NCI-H2081 treated with DMSO at 0.1 percent for 48 hours (cell line): ENCODE data around the gene MAPK12.
"Not testable (repeated sequence)": the region's sequence is repeated elsewhere in the genome, so short reads cannot be mapped to it uniquely, and the experiment has no call there.

Experiments
- DNase-seq: peaks from one replicate; lab custom pipeline; 2025; lab: John Stamatoyannopoulos, UW

The MAPK12 gene

DNA sequence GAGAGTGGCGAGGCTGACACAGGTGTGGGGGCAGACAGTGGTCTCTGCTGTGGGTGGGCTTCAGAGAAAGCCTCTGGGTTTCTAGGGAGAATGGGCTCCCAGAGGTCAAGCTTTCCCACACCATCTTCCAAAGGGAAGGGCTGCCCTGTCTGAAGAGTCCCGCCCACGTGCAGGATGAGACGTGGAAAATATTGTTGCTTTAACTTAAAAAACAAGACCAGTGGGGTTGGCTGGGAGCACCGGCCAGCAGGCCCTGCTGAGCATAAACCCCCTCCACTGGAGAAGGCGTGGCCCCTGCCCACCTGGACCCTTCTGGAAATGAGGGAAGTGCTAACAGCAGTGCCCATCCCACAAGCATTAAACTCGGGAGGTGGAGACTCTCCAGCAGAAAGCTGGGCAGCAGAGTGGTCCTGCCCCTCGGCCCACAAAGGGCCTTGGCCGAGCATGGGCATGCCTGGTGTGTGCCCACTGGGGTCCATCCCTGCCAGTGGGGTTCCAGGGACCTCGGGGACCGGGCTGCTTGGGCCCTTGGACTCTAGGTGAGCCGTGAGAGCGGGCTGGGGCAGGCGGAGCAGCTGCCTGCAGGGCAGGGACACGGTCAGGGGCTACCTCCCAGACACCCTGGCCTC lies 45.3 kb downstream of the MAPK12 start:
- no peak for DNase-seq

GRCh38 chr22:50215297-50216054 lies 46.0 kb downstream of the MAPK12 start:
- no peak for DNase-seq

DNA sequence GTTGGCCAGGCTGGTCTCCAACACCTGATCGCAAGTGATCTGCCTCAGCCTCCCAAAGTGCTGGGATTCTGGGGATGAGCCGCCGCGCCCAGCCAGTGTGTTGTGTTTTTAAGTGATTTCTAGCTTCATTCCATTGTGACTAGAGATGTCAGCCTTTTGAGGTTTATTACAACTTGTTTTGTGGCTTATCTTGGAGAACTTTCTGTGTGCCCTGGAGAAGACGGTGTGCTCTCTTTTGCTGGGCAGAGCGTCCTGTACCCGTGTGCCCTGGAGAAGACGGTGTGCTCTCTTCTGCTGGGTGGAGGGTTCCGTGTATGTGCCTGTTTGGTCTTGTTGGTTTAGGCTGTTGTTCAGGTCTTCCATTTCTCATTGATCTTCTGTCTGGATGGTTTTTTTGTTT lies 48.2 kb downstream of the MAPK12 start:
- DNase-seq: no peak

- no peak for DNase-seq
Measured at GRCh38 chr22:50211147-50211546, 50.3 kb downstream of the MAPK12 start.

DNA sequence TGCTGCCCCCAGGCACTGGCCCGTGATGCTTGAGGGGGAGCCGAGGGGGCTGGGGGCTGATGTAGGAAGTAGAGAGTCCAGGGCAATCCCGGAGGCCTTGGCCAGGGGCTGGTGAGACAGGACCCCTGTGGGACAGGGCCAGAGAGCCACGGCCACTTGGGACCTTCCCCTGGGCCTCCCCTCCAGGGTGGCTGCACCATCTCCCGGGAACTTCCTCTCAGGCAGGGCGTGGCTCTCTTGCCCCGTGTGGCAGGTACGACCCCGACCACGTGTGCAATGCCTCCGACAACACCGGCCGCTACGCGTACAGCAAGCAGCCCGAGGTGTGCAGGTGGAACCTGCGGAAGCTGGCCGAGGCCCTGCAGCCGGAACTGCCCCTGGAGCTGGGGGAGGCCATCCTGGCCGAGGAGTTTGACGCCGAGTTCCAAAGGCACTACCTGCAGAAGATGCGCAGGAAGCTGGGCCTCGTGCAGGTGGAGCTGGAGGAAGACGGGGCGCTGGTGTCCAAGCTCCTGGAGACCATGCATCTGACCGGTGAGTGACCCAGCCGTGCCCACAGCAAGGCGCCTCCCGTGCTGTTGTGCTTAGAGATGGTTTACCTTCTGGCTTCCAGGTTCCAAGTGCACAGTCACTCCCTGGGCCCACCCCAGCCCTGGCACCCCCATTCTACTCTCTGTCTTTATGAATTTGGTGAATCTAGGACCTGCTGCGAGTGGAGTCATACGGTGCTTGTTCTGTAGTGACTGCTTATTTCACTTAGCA lies 50.9 kb downstream of the MAPK12 start:
- no peak for DNase-seq

- no peak for DNase-seq
Measured at GRCh38 chr22:50209893-50210292, 51.6 kb downstream of the MAPK12 start.

- DNase-seq: no peak
Measured at GRCh38 chr22:50208939-50209892, 52.3 kb downstream of the MAPK12 start.

DNA sequence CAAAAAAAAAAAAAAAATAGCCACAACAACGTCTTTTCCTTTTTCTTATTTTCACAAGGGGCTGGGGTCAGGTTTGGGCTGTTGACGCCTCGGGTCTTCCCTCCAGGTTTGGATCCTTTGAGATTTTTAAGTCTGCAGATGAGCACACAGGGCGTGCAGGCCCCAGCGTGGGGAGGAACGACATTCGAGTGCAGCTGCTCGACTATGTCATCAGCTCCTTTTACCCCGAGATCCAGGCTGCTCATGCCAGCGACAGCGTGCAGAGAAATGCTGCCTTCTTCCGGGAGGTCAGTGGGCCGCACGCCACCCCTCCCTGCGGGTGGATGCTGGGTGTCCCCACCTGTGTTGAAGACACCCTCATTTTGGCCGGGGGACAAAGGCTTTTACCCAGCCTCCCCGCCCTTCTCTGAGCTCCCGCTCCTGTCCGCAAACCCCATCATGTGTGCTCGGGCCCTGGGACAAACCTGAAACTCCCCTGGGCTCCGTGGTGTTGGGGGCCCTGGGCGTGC lies 53.0 kb downstream of the MAPK12 start:
- DNase-seq: no peak

DNA sequence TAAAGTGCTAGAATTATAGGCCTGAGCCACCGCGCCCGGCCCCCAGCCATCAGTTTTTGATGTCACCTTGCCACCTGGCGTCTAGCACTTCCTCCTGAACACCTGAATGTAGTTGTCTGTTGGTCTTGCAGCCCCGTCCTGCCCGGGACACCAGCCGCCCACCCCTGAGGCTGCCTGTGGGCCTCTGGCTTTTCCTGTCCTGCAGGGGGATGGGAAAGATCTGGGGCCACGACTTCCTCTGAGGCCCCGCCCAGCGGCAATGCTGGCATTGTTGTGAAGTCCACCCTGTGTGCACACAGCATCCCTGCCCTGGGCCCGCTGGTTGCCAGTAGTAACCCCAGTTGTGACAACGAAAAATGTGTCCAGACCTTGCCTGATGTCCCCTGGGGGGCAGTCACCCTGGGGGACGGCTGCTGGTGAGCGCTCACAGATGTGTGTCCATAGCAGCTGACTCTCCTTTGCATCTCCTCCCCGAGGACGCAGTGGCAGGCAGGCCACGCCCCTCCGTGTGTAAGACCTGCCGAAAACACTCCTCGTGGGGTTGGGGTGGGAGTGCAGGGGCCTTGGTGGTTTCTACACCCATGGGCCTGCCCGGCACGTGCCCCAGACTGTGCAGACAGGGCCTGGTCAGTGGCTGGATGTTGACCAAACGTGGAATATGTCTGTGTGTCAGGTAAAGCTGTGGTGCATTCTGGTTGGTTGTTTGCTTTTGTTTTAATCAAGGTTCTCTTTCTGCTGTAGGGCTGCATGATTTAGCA lies 53.9 kb downstream of the MAPK12 start:
- DNase-seq: no peak

GRCh38 chr22:50206599-50206998 lies 54.9 kb downstream of the MAPK12 start:
- no peak for DNase-seq

GRCh38 chr22:50205781-50206569 lies 55.5 kb downstream of the MAPK12 start:
- no peak for DNase-seq

DNA sequence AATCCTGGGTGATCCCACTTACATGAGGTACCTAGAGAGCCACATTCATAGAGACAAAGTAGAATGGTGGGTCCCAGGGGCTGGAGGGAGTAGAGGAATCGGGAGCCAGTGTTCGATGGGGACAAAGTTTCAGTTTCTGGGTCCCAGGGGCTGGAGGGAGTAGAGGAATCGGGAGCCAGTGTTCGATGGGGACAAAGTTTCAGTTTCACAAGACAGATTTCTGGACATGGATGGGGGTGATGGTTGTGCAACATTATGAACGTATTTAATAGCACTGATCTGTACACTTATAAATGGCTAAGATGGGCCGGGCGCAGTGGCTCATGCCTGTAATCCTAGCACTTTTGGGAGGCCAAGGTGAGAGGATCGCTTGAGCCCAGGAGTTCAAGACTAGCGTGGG lies 56.5 kb downstream of the MAPK12 start:
- DNase-seq: not testable (repeated sequence)

GRCh38 chr22:50204571-50204970 lies 56.9 kb downstream of the MAPK12 start:
- DNase-seq: no peak

DNA sequence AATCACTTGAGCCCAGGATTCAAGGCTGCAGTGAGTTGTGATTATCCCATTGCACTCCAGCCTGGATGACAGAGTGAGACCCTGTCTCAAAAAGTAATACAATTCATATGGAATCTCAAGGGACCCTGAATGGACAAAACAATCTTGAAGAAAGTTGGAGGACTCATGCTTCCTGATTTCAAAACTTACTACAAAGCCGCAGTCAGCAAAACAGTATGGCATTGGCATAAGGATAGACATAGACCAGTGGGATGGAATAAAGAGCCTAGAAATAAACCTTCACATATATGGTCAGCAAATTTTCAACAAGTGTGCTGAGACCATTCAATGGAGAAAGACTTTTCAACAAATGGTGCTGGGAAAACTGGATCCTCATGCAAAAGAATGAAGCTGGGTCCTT lies 58.2 kb downstream of the MAPK12 start:
- no peak for DNase-seq
